Measurements from ENCODE around the gene NUP188. TPM values are rescaled to one million over a fixed set of nuclear protein-coding genes. Genes with fewer than 3 reads are reported as not detected.
A peak's percentile ranks its signal among the peaks of the same experiment; 100 is the strongest.
"Not testable (repeated sequence)": the region's sequence is repeated elsewhere in the genome, so short reads cannot be mapped to it uniquely, and the experiment has no call there.

Gene NUP188
- total RNA-seq, 1 donor from 2014 or later: 63.6 TPM

GRCh38 chr9:128946571-128947276 is 775 bp upstream of the NUP188 start:
- Mint-ChIP-seq H3K27me3 (ENCODE audit: unreplicated experiment) (peaks cover 11% of the 10 kb centered on the region), H3K4me3 (ENCODE audit: unreplicated experiment) (peak overlapping the region; percentile 100), H3K36me3 (ENCODE audit: unreplicated experiment) (peaks cover 4% of the 10 kb centered on the region), H3K9me3 (ENCODE audit: unreplicated experiment) (peaks cover 7% of the 10 kb centered on the region), H3K4me1 (ENCODE audit: low read depth, unreplicated experiment) (peaks cover 11% of the 10 kb centered on the region), H3K27ac (ENCODE audit: unreplicated experiment) (peak overlapping the region; percentile 93)
- no peak for DNase-seq
- no peak for TF ChIP-seq CTCF (IDR thresholded peaks at IDR 0.05; ENCODE audit: partially characterized antibody, unreplicated experiment)

GRCh38 chr9:128947277-128947526 is 297 bp upstream of the NUP188 start:
- Mint-ChIP-seq H3K27ac (ENCODE audit: unreplicated experiment) (peak overlapping the region; percentile 93), H3K36me3 (ENCODE audit: unreplicated experiment) (peaks cover 4% of the 10 kb centered on the region), H3K4me3 (ENCODE audit: unreplicated experiment) (peak overlapping the region; percentile 100), H3K4me1 (ENCODE audit: low read depth, unreplicated experiment) (peaks cover 11% of the 10 kb centered on the region), H3K9me3 (ENCODE audit: unreplicated experiment) (peaks cover 7% of the 10 kb centered on the region), H3K27me3 (ENCODE audit: unreplicated experiment) (peaks cover 10% of the 10 kb centered on the region)
- no peak for DNase-seq
- no peak for TF ChIP-seq CTCF (IDR thresholded peaks at IDR 0.05; ENCODE audit: partially characterized antibody, unreplicated experiment)

GRCh38 chr9:128961403-128961802 is 13.9 kb downstream of the NUP188 start:
- not testable (repeated sequence) for DNase-seq; H3K4me1 Mint-ChIP-seq (ENCODE audit: low read depth, unreplicated experiment); H3K4me3 Mint-ChIP-seq (ENCODE audit: unreplicated experiment); H3K27me3 Mint-ChIP-seq (ENCODE audit: unreplicated experiment); H3K9me3 Mint-ChIP-seq (ENCODE audit: unreplicated experiment); H3K27ac Mint-ChIP-seq (ENCODE audit: unreplicated experiment); H3K36me3 Mint-ChIP-seq (ENCODE audit: unreplicated experiment)

- H3K4me1 Mint-ChIP-seq (ENCODE audit: low read depth, unreplicated experiment): no peaks in the 10 kb centered on the region
- H3K4me3 Mint-ChIP-seq (ENCODE audit: unreplicated experiment): no peak overlapping the region
- no peak for DNase-seq
- H3K27me3 Mint-ChIP-seq (ENCODE audit: unreplicated experiment): no peaks in the 10 kb centered on the region
- H3K9me3 Mint-ChIP-seq (ENCODE audit: unreplicated experiment): no peaks in the 10 kb centered on the region
- H3K36me3 Mint-ChIP-seq (ENCODE audit: unreplicated experiment): no peaks in the 10 kb centered on the region
- no peak overlapping the region for H3K27ac Mint-ChIP-seq (ENCODE audit: unreplicated experiment)
- no peak for TF ChIP-seq CTCF (IDR thresholded peaks at IDR 0.05; ENCODE audit: partially characterized antibody, unreplicated experiment)
Measured at GRCh38 chr9:128969491-128969890, 22.0 kb downstream of the NUP188 start.

- H3K27ac Mint-ChIP-seq (ENCODE audit: unreplicated experiment): no peak overlapping the region
- H3K9me3 Mint-ChIP-seq (ENCODE audit: unreplicated experiment): no peaks in the 10 kb centered on the region
- TF ChIP-seq CTCF (IDR thresholded peaks at IDR 0.05; ENCODE audit: partially characterized antibody, unreplicated experiment): no peak
- H3K4me1 Mint-ChIP-seq (ENCODE audit: low read depth, unreplicated experiment): no peaks in the 10 kb centered on the region
- no peaks in the 10 kb centered on the region for H3K36me3 Mint-ChIP-seq (ENCODE audit: unreplicated experiment)
- DNase-seq: no peak
- no peak overlapping the region for H3K4me3 Mint-ChIP-seq (ENCODE audit: unreplicated experiment)
- no peaks in the 10 kb centered on the region for H3K27me3 Mint-ChIP-seq (ENCODE audit: unreplicated experiment)
Measured at GRCh38 chr9:128972956-128973355, 25.5 kb downstream of the NUP188 start.

All from glutamatergic neuron (in vitro differentiated cells).